GM12864 (cell line): Measurements from ENCODE around the gene ZNF862.

Experiments used
- DNase-seq: peaks from one replicate; pipeline ENCODE4 v3.0.0-alpha.2; 2011; ENCODE audit warnings: low read depth
- H3K4me3 ChIP-seq: 2 replicates; pipeline ENCODE4 v1.5.1; 2011; ENCODE audit warnings: mild to moderate bottlenecking, low read depth, low read length, control low read depth
- CTCF ChIP-seq: IDR thresholded peaks from 2 replicates; pipeline ENCODE4 v1.5.1; 2011; ENCODE audit warnings: low read depth, mild to moderate bottlenecking, moderate library complexity, low read length, control low read depth, inconsistent platforms; ENCODE audit errors: missing control alignments

Gene ZNF862

GRCh38 chr7:149865437-149865836 is 27.3 kb downstream of the ZNF862 start:
- no peak for DNase-seq
- TF ChIP-seq CTCF, result no peak

GRCh38 chr7:149866139-149866778 is 28.1 kb downstream of the ZNF862 start:
- H3K4me3 ChIP-seq, result no peak overlapping the region
- TF ChIP-seq CTCF, result no peak
- DNase-seq, result no peak

More at GRCh38 chr7:149865437-149865836, 27.3 kb downstream of the ZNF862 start:
- H3K4me3 ChIP-seq, result no peak overlapping the region

GRCh38 chr7:149866779-149867447 is 28.7 kb downstream of the ZNF862 start:
- TF ChIP-seq CTCF, result no peak
- no peak overlapping the region for H3K4me3 ChIP-seq
- no peak for DNase-seq

- DNase-seq, result no peak
- H3K4me3 ChIP-seq, result no peak overlapping the region
- no peak for TF ChIP-seq CTCF
These were observed 29.8 kb downstream of the ZNF862 start for GRCh38 chr7:149867762-149868622.

- no peak overlapping the region for H3K4me3 ChIP-seq
- no peak for DNase-seq
- TF ChIP-seq CTCF, result no peak
These were observed 30.6 kb downstream of the ZNF862 start for GRCh38 chr7:149868623-149869290.

GRCh38 chr7:149869291-149869650 is 31.1 kb downstream of the ZNF862 start:
- H3K4me3 ChIP-seq, result no peak overlapping the region
- TF ChIP-seq CTCF, result no peak

More at GRCh38 chr7:149869291-149869650, 31.1 kb downstream of the ZNF862 start:
- no peak for DNase-seq
